ENCODE data around the gene TBK1.

GRCh38 chr12:64407342-64408223, 44.3 kb upstream of the TBK1 start:
- TF ChIP-seq POLR2AphosphoS5 (IDR thresholded peaks at IDR 0.05): no peak
- no peak for TF ChIP-seq POLR2A (IDR thresholded peaks at IDR 0.05)

All from breast epithelium (tissue), 3 donors.